ENCODE measurements around the gene PARD3.
"Not testable (repeated sequence)": the region's sequence is repeated elsewhere in the genome, so short reads cannot be mapped to it uniquely, and the experiment has no call there.

The PARD3 gene

GRCh38 chr10:34709637-34710390, 105.3 kb downstream of the PARD3 start:
- no peak for DNase-seq (ENCODE audit: low read depth)
- no peak overlapping the region for H3K4me3 ChIP-seq (ENCODE audit: control insufficient read depth, low read depth, low read length)
- TF ChIP-seq CTCF (conservative IDR thresholded peaks at IDR 0.05; ENCODE audit: control insufficient read depth, insufficient read depth, low read depth, low read length), result no peak

GRCh38 chr10:34707656-34708055, 107.4 kb downstream of the PARD3 start:
- DNase-seq (ENCODE audit: low read depth), result no peak
- H3K4me3 ChIP-seq (ENCODE audit: control insufficient read depth, low read depth, low read length), result no peak overlapping the region

GRCh38 chr10:34706992-34707391, 108.1 kb downstream of the PARD3 start:
- not testable (repeated sequence) for DNase-seq (ENCODE audit: low read depth); H3K4me3 ChIP-seq (ENCODE audit: control insufficient read depth, low read depth, low read length)

More at GRCh38 chr10:34707656-34708055, 107.4 kb downstream of the PARD3 start:
- TF ChIP-seq CTCF (conservative IDR thresholded peaks at IDR 0.05; ENCODE audit: control insufficient read depth, insufficient read depth, low read depth, low read length), result no peak

GRCh38 chr10:34706147-34706546, 108.9 kb downstream of the PARD3 start:
- DNase-seq (ENCODE audit: low read depth), result no peak
- H3K4me3 ChIP-seq (ENCODE audit: control insufficient read depth, low read depth, low read length), result no peak overlapping the region
- TF ChIP-seq CTCF (conservative IDR thresholded peaks at IDR 0.05; ENCODE audit: control insufficient read depth, insufficient read depth, low read depth, low read length), result no peak

- DNase-seq (ENCODE audit: low read depth), result no peak
- TF ChIP-seq CTCF (conservative IDR thresholded peaks at IDR 0.05; ENCODE audit: control insufficient read depth, insufficient read depth, low read depth, low read length), result no peak
- no peak overlapping the region for H3K4me3 ChIP-seq (ENCODE audit: control insufficient read depth, low read depth, low read length)
Measured at GRCh38 chr10:34705563-34705962, 109.5 kb downstream of the PARD3 start.

- H3K4me3 ChIP-seq (ENCODE audit: control insufficient read depth, low read depth, low read length), result no peak overlapping the region
- no peak for TF ChIP-seq CTCF (conservative IDR thresholded peaks at IDR 0.05; ENCODE audit: control insufficient read depth, insufficient read depth, low read depth, low read length)
- no peak for DNase-seq (ENCODE audit: low read depth)
Measured at GRCh38 chr10:34704526-34705184, 110.4 kb downstream of the PARD3 start.

GRCh38 chr10:34702982-34703381, 112.1 kb downstream of the PARD3 start:
- no peak overlapping the region for H3K4me3 ChIP-seq (ENCODE audit: control insufficient read depth, low read depth, low read length)
- DNase-seq (ENCODE audit: low read depth), result no peak
- TF ChIP-seq CTCF (conservative IDR thresholded peaks at IDR 0.05; ENCODE audit: control insufficient read depth, insufficient read depth, low read depth, low read length), result no peak

Measured in fibroblast of mammary gland (primary cell).